Measurements from ENCODE around the gene CYP3A7.
"Not testable (repeated sequence)": the region's sequence is repeated elsewhere in the genome, so short reads cannot be mapped to it uniquely, and the experiment has no call there.

Gene CYP3A7

GRCh38 chr7:99677013-99677647, 57.9 kb downstream of the CYP3A7 start:
- peak overlapping the region; percentile 46 for H3K27ac Mint-ChIP-seq

GRCh38 chr7:99674995-99675742, 59.8 kb downstream of the CYP3A7 start:
- H3K4me1 Mint-ChIP-seq (ENCODE audit: low read depth), result peaks cover 25% of the 10 kb centered on the region
- H3K27ac Mint-ChIP-seq, result peak overlapping the region; percentile 87
- H3K9me3 Mint-ChIP-seq (ENCODE audit: low read depth), result no peaks in the 10 kb centered on the region
- H3K27me3 Mint-ChIP-seq, result no peaks in the 10 kb centered on the region
- H3K36me3 Mint-ChIP-seq, result peaks cover 2% of the 10 kb centered on the region
- H3K4me3 Mint-ChIP-seq, result peak overlapping the region; percentile 69

More at GRCh38 chr7:99677013-99677647, 57.9 kb downstream of the CYP3A7 start:
- no peaks in the 10 kb centered on the region for H3K27me3 Mint-ChIP-seq
- no peak overlapping the region for H3K4me3 Mint-ChIP-seq
- H3K9me3 Mint-ChIP-seq (ENCODE audit: low read depth), result no peaks in the 10 kb centered on the region
- peaks cover 25% of the 10 kb centered on the region for H3K4me1 Mint-ChIP-seq (ENCODE audit: low read depth)
- H3K36me3 Mint-ChIP-seq, result peaks cover 7% of the 10 kb centered on the region

GRCh38 chr7:99672573-99672972, 62.4 kb downstream of the CYP3A7 start:
- peaks cover 25% of the 10 kb centered on the region for H3K4me1 Mint-ChIP-seq (ENCODE audit: low read depth)
- H3K4me3 Mint-ChIP-seq, result no peak overlapping the region
- peaks cover 4% of the 10 kb centered on the region for H3K36me3 Mint-ChIP-seq
- H3K9me3 Mint-ChIP-seq (ENCODE audit: low read depth), result no peaks in the 10 kb centered on the region
- peak overlapping the region; percentile 12 for H3K27ac Mint-ChIP-seq
- H3K27me3 Mint-ChIP-seq, result no peaks in the 10 kb centered on the region

GRCh38 chr7:99669782-99670181, 65.2 kb downstream of the CYP3A7 start:
- Mint-ChIP-seq H3K36me3 (peaks cover 12% of the 10 kb centered on the region), H3K27me3 (no peaks in the 10 kb centered on the region), H3K4me3 (no peak overlapping the region), H3K4me1 (ENCODE audit: low read depth) (peaks cover 16% of the 10 kb centered on the region), H3K27ac (no peak overlapping the region), H3K9me3 (ENCODE audit: low read depth) (no peaks in the 10 kb centered on the region)

- no peak overlapping the region for H3K4me3 Mint-ChIP-seq
- peaks cover 9% of the 10 kb centered on the region for H3K4me1 Mint-ChIP-seq (ENCODE audit: low read depth)
- no peaks in the 10 kb centered on the region for H3K27me3 Mint-ChIP-seq
- peaks cover 21% of the 10 kb centered on the region for H3K36me3 Mint-ChIP-seq
- no peaks in the 10 kb centered on the region for H3K9me3 Mint-ChIP-seq (ENCODE audit: low read depth)
- no peak overlapping the region for H3K27ac Mint-ChIP-seq
Observed at GRCh38 chr7:99668541-99668940, 66.5 kb downstream of the CYP3A7 start.

- Mint-ChIP-seq H3K4me1 (ENCODE audit: low read depth) (peaks cover 8% of the 10 kb centered on the region), H3K27ac (peak overlapping the region; percentile 23), H3K4me3 (no peak overlapping the region), H3K27me3 (no peaks in the 10 kb centered on the region), H3K36me3 (peaks cover 26% of the 10 kb centered on the region), H3K9me3 (ENCODE audit: low read depth) (no peaks in the 10 kb centered on the region)
Observed at GRCh38 chr7:99667179-99667578, 67.8 kb downstream of the CYP3A7 start.

GRCh38 chr7:99666013-99666395, 69.0 kb downstream of the CYP3A7 start:
- no peaks in the 10 kb centered on the region for H3K9me3 Mint-ChIP-seq (ENCODE audit: low read depth)
- no peaks in the 10 kb centered on the region for H3K27me3 Mint-ChIP-seq
- H3K36me3 Mint-ChIP-seq, result peaks cover 28% of the 10 kb centered on the region
- no peak overlapping the region for H3K27ac Mint-ChIP-seq
- no peak overlapping the region for H3K4me3 Mint-ChIP-seq
- peaks cover 8% of the 10 kb centered on the region for H3K4me1 Mint-ChIP-seq (ENCODE audit: low read depth)

GRCh38 chr7:99665312-99666012, 69.5 kb downstream of the CYP3A7 start:
- H3K9me3 Mint-ChIP-seq (ENCODE audit: low read depth), result no peaks in the 10 kb centered on the region
- H3K36me3 Mint-ChIP-seq, result peaks cover 28% of the 10 kb centered on the region
- H3K27me3 Mint-ChIP-seq, result no peaks in the 10 kb centered on the region
- no peak overlapping the region for H3K4me3 Mint-ChIP-seq
- peak overlapping the region; percentile 56 for H3K27ac Mint-ChIP-seq
- H3K4me1 Mint-ChIP-seq (ENCODE audit: low read depth), result peaks cover 8% of the 10 kb centered on the region

GRCh38 chr7:99657879-99658278, 77.1 kb downstream of the CYP3A7 start:
- H3K4me1 Mint-ChIP-seq (ENCODE audit: low read depth); H3K4me3 Mint-ChIP-seq; H3K9me3 Mint-ChIP-seq (ENCODE audit: low read depth); H3K27me3 Mint-ChIP-seq: not testable (repeated sequence)
- Mint-ChIP-seq H3K27ac (peak overlapping the region; percentile 72), H3K36me3 (peaks cover 32% of the 10 kb centered on the region)

Measured in activated naive CD8-positive, alpha-beta T cell (primary cell).